Activated CD4-positive, alpha-beta memory T cell treated with anti-CD3 and anti-CD28 coated beads, Interleukin-2, amount 10 ng/mL, durations not matched to agents 7 days and 5 days (primary cell): Measurements from ENCODE around the gene TMEM214. TPM values are rescaled to one million over a fixed set of nuclear protein-coding genes. Genes with fewer than 3 reads are reported as not detected.

Experiments used
- CTCF ChIA-PET: fragments of 350-600 bp; sonication (Branson Sonifier 250); formaldehyde crosslinking; loops from one replicate; lab custom pipeline; 2021; ENCODE audit warnings: antibody characterized with exemption, inconsistent platforms; lab: Charles Lee
- POLR2A ChIA-PET: fragments of 350-600 bp; sonication (Branson Sonifier 250); formaldehyde crosslinking; loops from one replicate; lab custom pipeline; 2021; ENCODE audit warnings: antibody characterized with exemption; lab: Charles Lee
- DNase-seq: peaks from one replicate; pipeline ENCODE4 v3.0.0-alpha.2; 2020
- H3K27ac Mint-ChIP-seq: one replicate; pipeline ENCODE4 v1.8.0; 2021; ENCODE audit warnings: mild to moderate bottlenecking, mixed read lengths
- H3K27me3 Mint-ChIP-seq: one replicate; pipeline ENCODE4 v1.8.0; 2021; ENCODE audit warnings: mixed read lengths
- H3K36me3 Mint-ChIP-seq: one replicate; pipeline ENCODE4 v1.8.0; 2021; ENCODE audit warnings: low read depth, mixed read lengths
- H3K4me1 Mint-ChIP-seq: one replicate; pipeline ENCODE4 v1.8.0; 2021; ENCODE audit warnings: mixed read lengths
- H3K4me3 Mint-ChIP-seq: one replicate; pipeline ENCODE4 v1.8.0; 2021; ENCODE audit warnings: mild to moderate bottlenecking, mixed read lengths
- H3K9me3 Mint-ChIP-seq: one replicate; pipeline ENCODE4 v1.8.0; 2021; ENCODE audit warnings: mixed read lengths
- total RNA-seq, 2 experiments: library from RNA; stranded (reverse); gene quantifications; one replicate each; pipeline ENCODE4 v1.2.3, GENCODE V29; 2021

The TMEM214 gene
- total RNA-seq, 2 experiments from 2014 or later = 80.4 to 80.7 TPM

DNA sequence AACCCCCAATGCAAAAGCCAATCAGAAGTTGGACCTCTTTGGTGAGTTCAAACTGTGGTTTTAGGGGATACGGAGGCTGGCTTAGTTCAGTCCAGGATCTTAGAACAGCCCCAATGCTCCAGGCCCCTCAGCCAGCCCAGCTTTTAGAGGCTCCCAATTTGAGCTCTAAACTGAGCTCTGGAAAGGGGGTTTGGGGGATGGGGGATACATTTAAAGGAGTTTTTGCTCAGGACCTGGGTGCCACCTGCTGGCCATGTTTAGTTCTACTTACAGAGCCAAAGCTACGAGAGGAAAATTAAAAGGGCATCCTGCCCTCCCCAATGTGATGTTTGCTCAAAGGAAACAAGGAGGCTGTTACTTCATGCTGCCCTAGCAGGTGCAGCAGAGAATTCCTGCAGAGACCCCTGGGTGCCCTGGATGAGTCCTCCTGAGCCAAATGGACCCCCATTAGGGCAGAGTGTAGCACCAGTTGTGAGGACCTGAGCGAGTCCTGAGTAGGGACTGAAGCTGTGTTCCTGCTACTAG lies 15.9 kb upstream of the TMEM214 start:
- H3K4me3 Mint-ChIP-seq = no peak overlapping the region
- CTCF ChIA-PET = interaction anchor here (0.6 to 8.1 kb wide), 19 partner anchors 10 to 286 kb away, joined by 3 to 115 read pairs (median 4); partner anchors contain the start of gene TMEM214
- POLR2A ChIA-PET = interaction anchor here (1.4 kb wide), 1 partner anchor 55 kb away, joined by 7 read pairs; no protein-coding TSS in a partner anchor
- H3K27me3 Mint-ChIP-seq = no peaks in the 10 kb centered on the region
- peaks cover 5% of the 10 kb centered on the region for H3K4me1 Mint-ChIP-seq
- H3K27ac Mint-ChIP-seq = no peak overlapping the region
- no peaks in the 10 kb centered on the region for H3K36me3 Mint-ChIP-seq
- peak; percentile 46 for DNase-seq
- H3K9me3 Mint-ChIP-seq = no peaks in the 10 kb centered on the region

- ChIA-PET CTCF (interaction anchor here (2.0 to 8.1 kb wide), 3 partner anchors 50 to 172 kb away, joined by 5 to 115 read pairs (median 8); no protein-coding TSS in a partner anchor), POLR2A (interaction anchor here (1.0 kb wide), 1 partner anchor 24 kb away, joined by 3 read pairs; no protein-coding TSS in a partner anchor)
- Mint-ChIP-seq H3K4me3 (no peak overlapping the region), H3K4me1 (peaks cover 5% of the 10 kb centered on the region), H3K27ac (no peak overlapping the region), H3K36me3 (no peaks in the 10 kb centered on the region), H3K9me3 (no peaks in the 10 kb centered on the region), H3K27me3 (no peaks in the 10 kb centered on the region)
- DNase-seq = no peak
Measured at GRCh38 chr2:27018142-27018541, 14.6 kb upstream of the TMEM214 start.

- Mint-ChIP-seq H3K27ac (no peak overlapping the region), H3K4me1 (peaks cover 5% of the 10 kb centered on the region), H3K4me3 (no peak overlapping the region), H3K9me3 (no peaks in the 10 kb centered on the region), H3K27me3 (no peaks in the 10 kb centered on the region), H3K36me3 (no peaks in the 10 kb centered on the region)
- ChIA-PET CTCF (interaction anchor here (1.3 to 8.1 kb wide), 2 partner anchors 44 to 57 kb away, joined by 3 to 115 read pairs; no protein-coding TSS in a partner anchor), POLR2A (interaction anchor here (1.7 kb wide), 1 partner anchor 31 kb away, joined by 4 read pairs; the partner anchor contains the start of gene AGBL5)
- DNase-seq = no peak
Measured at GRCh38 chr2:27019459-27019858, 13.3 kb upstream of the TMEM214 start.

GRCh38 chr2:27019931-27020855 lies 12.6 kb upstream of the TMEM214 start:
- no peak for DNase-seq
- no peaks in the 10 kb centered on the region for H3K36me3 Mint-ChIP-seq
- H3K4me3 Mint-ChIP-seq = no peak overlapping the region
- no peaks in the 10 kb centered on the region for H3K27me3 Mint-ChIP-seq
- H3K27ac Mint-ChIP-seq = no peak overlapping the region
- no peaks in the 10 kb centered on the region for H3K9me3 Mint-ChIP-seq
- H3K4me1 Mint-ChIP-seq = peaks cover 5% of the 10 kb centered on the region
- POLR2A ChIA-PET = interaction anchor here (1.7 kb wide), 1 partner anchor 31 kb away, joined by 4 read pairs; the partner anchor contains the start of gene AGBL5
- CTCF ChIA-PET = interaction anchor here (1.3 to 8.1 kb wide), 2 partner anchors 44 to 58 kb away, joined by 3 to 115 read pairs; no protein-coding TSS in a partner anchor

DNA sequence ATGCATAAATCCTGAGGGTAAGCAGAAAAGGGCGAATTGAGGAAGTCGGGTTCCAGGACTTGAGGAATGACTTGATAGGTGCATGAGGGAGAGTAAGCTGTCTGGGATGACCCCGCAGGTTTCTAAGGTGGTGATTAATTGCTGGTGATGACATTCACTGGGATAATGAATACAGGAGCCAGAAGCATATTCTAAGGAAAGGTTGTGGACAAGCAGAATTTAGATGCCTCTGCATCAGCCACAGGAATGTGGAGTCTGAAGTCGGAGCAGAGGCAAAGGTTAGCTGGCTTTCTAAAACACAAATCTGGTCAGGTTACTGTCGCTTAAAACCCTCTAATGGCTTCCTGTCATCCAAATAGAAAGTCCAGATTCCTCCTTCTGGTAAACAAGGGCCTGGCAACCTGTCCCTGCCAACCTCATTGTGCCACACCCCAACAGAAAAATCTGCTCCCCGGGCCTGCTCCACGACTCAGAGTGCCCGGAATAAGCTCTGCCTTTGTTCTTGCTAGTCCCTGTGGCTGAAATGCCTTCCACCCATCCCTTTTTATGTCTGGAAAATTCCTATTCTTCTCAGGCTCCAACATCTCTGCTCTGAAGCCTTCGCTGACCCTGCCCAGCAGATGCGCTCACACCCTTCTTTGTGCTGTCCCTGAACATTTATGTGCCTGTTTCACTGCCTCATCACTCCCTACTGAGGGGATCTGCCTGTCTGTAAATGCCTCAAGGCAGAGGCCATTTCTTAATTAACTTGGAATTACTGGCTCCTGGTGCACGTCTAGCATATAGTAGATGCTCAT lies 11.3 kb upstream of the TMEM214 start:
- H3K27ac Mint-ChIP-seq = no peak overlapping the region
- no peaks in the 10 kb centered on the region for H3K4me1 Mint-ChIP-seq
- CTCF ChIA-PET = interaction anchor here (1.0 kb wide), 1 partner anchor 33 kb away, joined by 3 read pairs; no protein-coding TSS in a partner anchor
- H3K4me3 Mint-ChIP-seq = no peak overlapping the region
- no peaks in the 10 kb centered on the region for H3K9me3 Mint-ChIP-seq
- no peak for DNase-seq
- no peaks in the 10 kb centered on the region for H3K36me3 Mint-ChIP-seq
- POLR2A ChIA-PET = interaction anchor here (2.4 kb wide), 1 partner anchor 11 kb away, joined by 7 read pairs; no protein-coding TSS in a partner anchor
- no peaks in the 10 kb centered on the region for H3K27me3 Mint-ChIP-seq

DNA sequence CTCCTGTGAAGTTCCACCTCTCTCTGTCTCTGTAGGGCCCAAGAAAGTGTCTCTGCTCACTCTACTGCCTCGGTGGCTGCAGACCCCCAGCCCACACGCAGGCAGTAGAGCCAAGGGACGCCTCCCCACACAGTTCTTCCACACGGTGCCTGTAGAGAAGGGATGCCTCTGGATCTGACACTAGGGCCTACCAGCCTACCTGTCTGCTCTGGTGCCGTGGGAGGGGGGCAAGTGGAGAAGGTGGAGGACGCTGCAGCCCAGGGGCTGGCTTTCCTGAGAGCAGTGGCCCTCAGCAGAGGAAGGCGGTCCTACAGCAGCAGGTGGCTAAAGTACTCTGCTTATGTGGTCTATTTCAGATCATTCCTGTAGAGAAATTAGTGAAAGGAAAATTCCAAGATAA lies 9.0 kb upstream of the TMEM214 start:
- POLR2A ChIA-PET = no interaction called here
- H3K4me3 Mint-ChIP-seq = no peak overlapping the region
- no peak for DNase-seq
- H3K36me3 Mint-ChIP-seq = peaks cover 2% of the 10 kb centered on the region
- no peaks in the 10 kb centered on the region for H3K27me3 Mint-ChIP-seq
- H3K4me1 Mint-ChIP-seq = peaks cover 3% of the 10 kb centered on the region
- CTCF ChIA-PET = no interaction called here
- H3K27ac Mint-ChIP-seq = no peak overlapping the region
- H3K9me3 Mint-ChIP-seq = no peaks in the 10 kb centered on the region

DNA sequence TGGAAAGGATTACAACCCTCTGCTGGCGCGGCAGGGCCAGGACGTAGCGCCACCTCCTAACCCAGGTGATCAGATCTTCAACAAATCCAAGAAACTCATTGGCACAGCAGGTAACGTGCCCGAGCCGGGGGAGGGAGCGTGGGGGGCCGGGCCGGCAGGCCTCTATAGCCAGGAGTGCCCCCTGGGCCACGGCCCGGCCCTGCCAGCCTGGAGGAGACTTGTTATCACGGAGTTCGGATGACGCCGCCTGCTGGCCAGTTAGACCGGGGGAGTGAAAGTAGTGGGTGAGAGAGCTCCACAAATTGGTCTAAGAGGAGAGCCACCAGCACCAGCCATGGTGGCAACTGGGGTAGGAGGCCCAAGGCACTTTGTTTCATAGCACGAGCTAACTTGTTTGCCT lies 8.6 kb upstream of the TMEM214 start:
- Mint-ChIP-seq H3K36me3 (peaks cover 3% of the 10 kb centered on the region), H3K27ac (no peak overlapping the region), H3K27me3 (no peaks in the 10 kb centered on the region), H3K9me3 (no peaks in the 10 kb centered on the region), H3K4me3 (no peak overlapping the region), H3K4me1 (peaks cover 6% of the 10 kb centered on the region)
- DNase-seq = no peak
- ChIA-PET POLR2A (no interaction called here), CTCF (no interaction called here)

DNA sequence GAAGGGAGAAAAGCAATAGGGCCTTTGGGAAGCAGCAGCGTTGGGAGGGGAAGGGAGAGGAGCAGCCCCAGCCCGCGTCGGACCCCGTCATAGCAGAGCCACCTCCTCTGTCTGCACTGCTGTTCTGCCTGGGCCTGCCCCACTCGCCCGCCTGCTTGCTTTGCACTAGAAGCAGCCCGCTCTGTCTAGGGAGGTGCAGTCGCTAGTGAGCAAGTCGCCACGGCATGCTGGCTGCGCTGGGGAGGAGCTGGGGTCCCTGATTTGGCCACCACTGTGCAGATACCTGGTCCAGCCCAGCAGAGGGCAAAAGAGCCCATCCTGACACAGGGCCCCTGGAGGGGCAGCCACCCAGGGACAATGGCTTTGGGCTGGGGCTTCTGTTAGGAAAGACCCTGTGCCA lies 8.0 kb upstream of the TMEM214 start:
- Mint-ChIP-seq H3K4me3 (no peak overlapping the region), H3K9me3 (no peaks in the 10 kb centered on the region), H3K27ac (no peak overlapping the region), H3K27me3 (no peaks in the 10 kb centered on the region), H3K36me3 (peaks cover 8% of the 10 kb centered on the region), H3K4me1 (peaks cover 12% of the 10 kb centered on the region)
- CTCF ChIA-PET = no interaction called here
- POLR2A ChIA-PET = interaction anchor here (1.1 kb wide), 1 partner anchor 26 kb away, joined by 3 read pairs; no protein-coding TSS in a partner anchor
- no peak for DNase-seq

- ChIA-PET CTCF (no interaction called here), POLR2A (interaction anchor here (1.1 kb wide), 1 partner anchor 26 kb away, joined by 3 read pairs; no protein-coding TSS in a partner anchor)
- H3K36me3 Mint-ChIP-seq = peaks cover 11% of the 10 kb centered on the region
- H3K27me3 Mint-ChIP-seq = no peaks in the 10 kb centered on the region
- no peak overlapping the region for H3K27ac Mint-ChIP-seq
- H3K4me1 Mint-ChIP-seq = peaks cover 18% of the 10 kb centered on the region
- H3K4me3 Mint-ChIP-seq = no peak overlapping the region
- H3K9me3 Mint-ChIP-seq = no peaks in the 10 kb centered on the region
- DNase-seq = no peak
Measured at GRCh38 chr2:27025281-27025800, 7.4 kb upstream of the TMEM214 start.

DNA sequence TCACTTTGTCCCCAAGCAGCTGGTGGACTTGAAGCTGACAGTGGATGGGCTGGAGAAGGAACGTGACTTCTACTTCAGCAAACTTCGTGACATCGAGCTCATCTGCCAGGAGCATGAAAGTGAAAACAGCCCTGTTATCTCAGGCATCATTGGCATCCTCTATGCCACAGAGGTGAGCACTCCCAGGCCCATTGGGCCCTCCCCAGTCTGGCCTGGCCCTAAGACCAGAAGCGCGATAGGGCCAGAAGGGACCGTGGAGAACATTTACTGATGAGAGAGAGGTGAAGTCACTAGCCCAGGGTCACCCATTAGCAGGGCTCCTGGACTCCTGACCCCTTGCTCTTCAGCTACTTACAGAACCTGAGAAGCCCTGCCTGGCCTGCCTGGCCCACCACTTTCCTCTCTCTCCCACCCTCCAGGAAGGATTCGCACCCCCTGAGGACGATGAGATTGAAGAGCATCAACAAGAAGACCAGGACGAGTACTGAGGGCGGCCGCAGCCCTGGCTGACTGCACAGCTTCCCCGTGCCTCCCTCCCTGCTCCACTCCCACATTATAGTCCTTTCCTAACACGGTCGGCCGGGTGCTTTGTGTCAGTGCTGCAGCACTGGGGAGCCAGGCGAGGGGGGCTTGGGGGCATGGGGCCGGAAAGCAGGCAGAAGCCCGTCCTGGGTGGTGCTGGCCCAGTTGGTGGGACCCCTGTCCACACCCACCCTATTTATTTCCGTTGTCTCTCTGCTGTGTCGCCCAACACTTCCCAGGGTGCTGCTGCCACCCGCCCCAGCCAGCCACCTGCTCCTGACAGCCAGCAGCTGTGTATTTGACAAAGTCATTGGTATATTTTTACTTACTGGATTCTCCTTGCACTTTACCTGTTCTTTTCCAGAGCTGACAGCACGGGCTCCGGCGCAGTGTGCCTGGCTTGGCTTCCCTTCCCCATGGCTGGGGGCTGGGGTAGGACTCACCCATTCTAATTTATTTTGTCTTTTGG lies 6.6 kb upstream of the TMEM214 start:
- no peak overlapping the region for H3K27ac Mint-ChIP-seq
- H3K4me3 Mint-ChIP-seq = no peak overlapping the region
- H3K27me3 Mint-ChIP-seq = no peaks in the 10 kb centered on the region
- peaks cover 23% of the 10 kb centered on the region for H3K4me1 Mint-ChIP-seq
- H3K9me3 Mint-ChIP-seq = no peaks in the 10 kb centered on the region
- POLR2A ChIA-PET = interaction anchor here (1.1 kb wide), 1 partner anchor 25 kb away, joined by 3 read pairs; no protein-coding TSS in a partner anchor
- CTCF ChIA-PET = no interaction called here
- DNase-seq = no peak
- H3K36me3 Mint-ChIP-seq = peaks cover 13% of the 10 kb centered on the region

- POLR2A ChIA-PET = no interaction called here
- Mint-ChIP-seq H3K9me3 (no peaks in the 10 kb centered on the region), H3K4me3 (no peak overlapping the region), H3K4me1 (peaks cover 34% of the 10 kb centered on the region), H3K36me3 (peaks cover 17% of the 10 kb centered on the region), H3K27ac (no peak overlapping the region), H3K27me3 (no peaks in the 10 kb centered on the region)
- CTCF ChIA-PET = interaction anchor here (1.1 kb wide), 1 partner anchor 11 kb away, joined by 4 read pairs; no protein-coding TSS in a partner anchor
- no peak for DNase-seq
Measured at GRCh38 chr2:27027211-27027651, 5.5 kb upstream of the TMEM214 start.
